GM23338 (cell line): Measurements from ENCODE around the gene CRAMP1. TPM values are rescaled to one million over a fixed set of nuclear protein-coding genes. Genes with fewer than 3 reads are reported as not detected.

Experiments
- ATAC-seq: fragments of 200-7000 bp; cut with Tn5 transposase; 3 replicates; pipeline ENCODE4 v1.9.1; 2020
- DNase-seq: peaks from one replicate; pipeline ENCODE4 v3.0.0-alpha.2; 2015; ENCODE audit warnings: low spot score
- H2AFZ ChIP-seq: fragments of 200-600 bp; sonication (generic); 2 replicates; pipeline ENCODE4 v1.8.0; 2016; ENCODE audit warnings: antibody characterized with exemption, mild to moderate bottlenecking, moderate library complexity
- H3F3A ChIP-seq: fragments of 200-600 bp; sonication (generic); replicated peaks from 2 replicates; pipeline ENCODE4 v1.8.0; 2017; ENCODE audit warnings: antibody characterized with exemption, mixed run types, low read depth
- H3K27ac ChIP-seq: fragments of 200-600 bp; sonication (generic); 2 replicates; pipeline ENCODE4 v1.6.1; 2016; ENCODE audit warnings: low read depth
- H3K27me3 ChIP-seq: fragments of 200-600 bp; sonication (generic); 2 replicates; pipeline ENCODE4 v1.8.0; 2016; ENCODE audit warnings: mild to moderate bottlenecking, mixed run types, moderate library complexity; ENCODE audit not compliant: insufficient read depth
- H3K36me3 ChIP-seq: fragments of 200-600 bp; sonication (generic); 2 replicates; pipeline ENCODE4 v1.8.0; 2016; ENCODE audit warnings: mild to moderate bottlenecking; ENCODE audit not compliant: insufficient read depth
- H3K4me1 ChIP-seq: fragments of 200-600 bp; sonication (generic); 2 replicates; pipeline ENCODE4 v1.8.0; 2016; ENCODE audit warnings: mild to moderate bottlenecking, moderate library complexity; ENCODE audit not compliant: insufficient read depth
- H3K4me2 ChIP-seq: fragments of 200-600 bp; sonication (generic); 2 replicates; pipeline ENCODE4 v1.7.1; 2017; ENCODE audit warnings: mixed run types
- H3K4me3 ChIP-seq: fragments of 200-600 bp; sonication (generic); 2 replicates; pipeline ENCODE4 v1.6.1; 2016; ENCODE audit warnings: mixed run types
- H3K79me2 ChIP-seq: fragments of 200-600 bp; sonication (generic); replicated peaks from 2 replicates; pipeline ENCODE4 v1.8.0; 2017; ENCODE audit warnings: mild to moderate bottlenecking; ENCODE audit not compliant: insufficient read depth
- H3K9me2 ChIP-seq: fragments of 200-600 bp; sonication (generic); 2 replicates; pipeline ENCODE4 v1.8.0; 2017; ENCODE audit not compliant: insufficient read depth
- H4K20me1 ChIP-seq: fragments of 200-600 bp; sonication (generic); replicated peaks from 2 replicates; pipeline ENCODE4 v1.8.0; 2017; ENCODE audit warnings: mild to moderate bottlenecking; ENCODE audit not compliant: insufficient read depth
- H3K27ac Mint-ChIP-seq: 2 replicates; pipeline ENCODE4 v1.8.0; 2020; ENCODE audit warnings: inconsistent platforms, mild to moderate bottlenecking, moderate library complexity, mixed read lengths
- H3K27me3 Mint-ChIP-seq: 3 replicates; pipeline ENCODE4 v1.8.0; 2022; ENCODE audit warnings: low read depth, mild to moderate bottlenecking, moderate library complexity, mixed read lengths, inconsistent platforms; ENCODE audit not compliant: insufficient read depth, poor library complexity
- H3K36me3 Mint-ChIP-seq: 3 replicates; pipeline ENCODE4 v1.8.0; 2021; ENCODE audit warnings: low read depth, mild to moderate bottlenecking, inconsistent platforms, moderate library complexity, mixed read lengths
- H3K4me1 Mint-ChIP-seq: 3 replicates; pipeline ENCODE4 v1.8.0; 2020; ENCODE audit warnings: mild to moderate bottlenecking, inconsistent platforms, mixed read lengths
- H3K4me3 Mint-ChIP-seq: 3 replicates; pipeline ENCODE4 v1.8.0; 2021; ENCODE audit warnings: moderate library complexity, mild to moderate bottlenecking, inconsistent platforms, mixed read lengths
- H3K9me3 Mint-ChIP-seq: 3 replicates; pipeline ENCODE4 v1.8.0; 2020; ENCODE audit warnings: moderate library complexity, mild to moderate bottlenecking, inconsistent platforms, mixed read lengths
- CREB1 ChIP-seq: fragments of 250-450 bp; sonication (Bioruptor Pico); IDR thresholded peaks from 2 replicates; pipeline ENCODE4 v1.5.0; 2020; ENCODE audit warnings: low read depth, mild to moderate bottlenecking, moderate library complexity
- EZH2 ChIP-seq: fragments of 200-600 bp; sonication (generic); IDR thresholded peaks from one replicate; pipeline ENCODE4 v1.8.0; 2017; ENCODE audit warnings: antibody characterized with exemption, mild to moderate bottlenecking, low read depth; ENCODE audit not compliant: unreplicated experiment
- JUNB ChIP-seq: IDR thresholded peaks from one replicate; pipeline ENCODE4 v1.6.1; 2016; ENCODE audit warnings: antibody characterized with exemption; ENCODE audit not compliant: unreplicated experiment
- NANOG ChIP-seq: IDR thresholded peaks from 2 replicates; pipeline ENCODE4 v1.6.1; 2016; ENCODE audit warnings: antibody characterized with exemption, borderline replicate concordance
- POLR2AphosphoS5 ChIP-seq: IDR thresholded peaks from 2 replicates; pipeline ENCODE4 v1.6.1; 2016; ENCODE audit warnings: antibody characterized with exemption, low read depth
- STAT1 ChIP-seq: IDR thresholded peaks from one replicate; pipeline ENCODE4 v1.6.1; 2016; ENCODE audit warnings: antibody characterized with exemption; ENCODE audit not compliant: unreplicated experiment
- ZNF331 ChIP-seq: fragments of 250-450 bp; sonication (Bioruptor Pico); IDR thresholded peaks from 2 replicates; pipeline ENCODE4 v1.5.0; 2020; ENCODE audit warnings: low read depth, mild to moderate bottlenecking, moderate library complexity
- polyA plus RNA-seq: library from polyadenylated mRNA; unstranded; fragments of >200 nt; fragmentation: Nextera tagmentation; extraction: Ambion mirVana; gene quantifications from 2 replicates; pipeline ENCODE4 v1.2.1, GENCODE V29; 2016
- total RNA-seq: library from RNA; depleted of rRNA; stranded (reverse); fragments of >200 nt; shearing (Covaris generic); gene quantifications from 2 replicates; pipeline ENCODE4 v1.2.3, GENCODE V29; 2014
- TF ChIP-seq, protein P1 (sequence below): fragments of 250-450 bp; sonication (Bioruptor Pico); IDR thresholded peaks from 2 replicates; pipeline ENCODE4 v1.5.0; 2020; ENCODE audit warnings: mild to moderate bottlenecking, moderate library complexity
- TF ChIP-seq, protein P2 (sequence below): IDR thresholded peaks from one replicate; pipeline ENCODE4 v1.6.1; 2018; ENCODE audit warnings: antibody characterized with exemption; ENCODE audit not compliant: unreplicated experiment
- TF ChIP-seq, protein P3 (sequence below): IDR thresholded peaks from 2 replicates; pipeline ENCODE4 v1.6.1; 2016; ENCODE audit warnings: antibody characterized with exemption
- TF ChIP-seq, protein P4 (sequence below), 2 experiments: fragments of 200-600 bp in 1 of 2; sonication (generic) in 1 of 2; conservative IDR thresholded peaks; 2 replicates each; pipeline versions ENCODE4 v1.5.1 to v1.6.1; 2016 to 2017; ENCODE audit warnings: antibody characterized with exemption in 2 of 2, low read depth in 2 of 2, mild to moderate bottlenecking in 2 of 2, moderate library complexity in 1 of 2

CRAMP1 gene
- total and polyA plus RNA-seq, 2 experiments from 2014 or later = 3.4 to 16.7 TPM

DNA sequence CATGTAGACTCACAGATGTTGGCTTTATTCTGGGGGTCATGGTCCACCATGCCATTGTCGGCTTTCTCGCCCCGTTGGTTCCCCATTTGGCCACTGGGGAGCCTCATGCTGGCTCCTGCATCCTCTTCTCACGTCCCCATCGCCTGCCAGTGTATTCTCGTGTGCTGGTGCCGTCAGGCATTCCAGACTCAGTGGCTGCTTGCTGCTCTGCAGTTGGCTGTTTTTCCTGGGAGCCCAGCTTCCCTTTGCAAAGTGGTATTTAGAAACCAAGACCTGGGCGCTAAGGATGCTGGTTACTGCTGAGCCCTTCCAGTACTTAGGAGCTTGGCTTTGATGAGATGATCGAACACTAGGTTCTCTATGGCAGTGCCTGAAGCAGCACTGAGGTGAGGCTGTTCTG, 19.1 kb downstream of the CRAMP1 start (continued):
- TF ChIP-seq, protein P1, sequence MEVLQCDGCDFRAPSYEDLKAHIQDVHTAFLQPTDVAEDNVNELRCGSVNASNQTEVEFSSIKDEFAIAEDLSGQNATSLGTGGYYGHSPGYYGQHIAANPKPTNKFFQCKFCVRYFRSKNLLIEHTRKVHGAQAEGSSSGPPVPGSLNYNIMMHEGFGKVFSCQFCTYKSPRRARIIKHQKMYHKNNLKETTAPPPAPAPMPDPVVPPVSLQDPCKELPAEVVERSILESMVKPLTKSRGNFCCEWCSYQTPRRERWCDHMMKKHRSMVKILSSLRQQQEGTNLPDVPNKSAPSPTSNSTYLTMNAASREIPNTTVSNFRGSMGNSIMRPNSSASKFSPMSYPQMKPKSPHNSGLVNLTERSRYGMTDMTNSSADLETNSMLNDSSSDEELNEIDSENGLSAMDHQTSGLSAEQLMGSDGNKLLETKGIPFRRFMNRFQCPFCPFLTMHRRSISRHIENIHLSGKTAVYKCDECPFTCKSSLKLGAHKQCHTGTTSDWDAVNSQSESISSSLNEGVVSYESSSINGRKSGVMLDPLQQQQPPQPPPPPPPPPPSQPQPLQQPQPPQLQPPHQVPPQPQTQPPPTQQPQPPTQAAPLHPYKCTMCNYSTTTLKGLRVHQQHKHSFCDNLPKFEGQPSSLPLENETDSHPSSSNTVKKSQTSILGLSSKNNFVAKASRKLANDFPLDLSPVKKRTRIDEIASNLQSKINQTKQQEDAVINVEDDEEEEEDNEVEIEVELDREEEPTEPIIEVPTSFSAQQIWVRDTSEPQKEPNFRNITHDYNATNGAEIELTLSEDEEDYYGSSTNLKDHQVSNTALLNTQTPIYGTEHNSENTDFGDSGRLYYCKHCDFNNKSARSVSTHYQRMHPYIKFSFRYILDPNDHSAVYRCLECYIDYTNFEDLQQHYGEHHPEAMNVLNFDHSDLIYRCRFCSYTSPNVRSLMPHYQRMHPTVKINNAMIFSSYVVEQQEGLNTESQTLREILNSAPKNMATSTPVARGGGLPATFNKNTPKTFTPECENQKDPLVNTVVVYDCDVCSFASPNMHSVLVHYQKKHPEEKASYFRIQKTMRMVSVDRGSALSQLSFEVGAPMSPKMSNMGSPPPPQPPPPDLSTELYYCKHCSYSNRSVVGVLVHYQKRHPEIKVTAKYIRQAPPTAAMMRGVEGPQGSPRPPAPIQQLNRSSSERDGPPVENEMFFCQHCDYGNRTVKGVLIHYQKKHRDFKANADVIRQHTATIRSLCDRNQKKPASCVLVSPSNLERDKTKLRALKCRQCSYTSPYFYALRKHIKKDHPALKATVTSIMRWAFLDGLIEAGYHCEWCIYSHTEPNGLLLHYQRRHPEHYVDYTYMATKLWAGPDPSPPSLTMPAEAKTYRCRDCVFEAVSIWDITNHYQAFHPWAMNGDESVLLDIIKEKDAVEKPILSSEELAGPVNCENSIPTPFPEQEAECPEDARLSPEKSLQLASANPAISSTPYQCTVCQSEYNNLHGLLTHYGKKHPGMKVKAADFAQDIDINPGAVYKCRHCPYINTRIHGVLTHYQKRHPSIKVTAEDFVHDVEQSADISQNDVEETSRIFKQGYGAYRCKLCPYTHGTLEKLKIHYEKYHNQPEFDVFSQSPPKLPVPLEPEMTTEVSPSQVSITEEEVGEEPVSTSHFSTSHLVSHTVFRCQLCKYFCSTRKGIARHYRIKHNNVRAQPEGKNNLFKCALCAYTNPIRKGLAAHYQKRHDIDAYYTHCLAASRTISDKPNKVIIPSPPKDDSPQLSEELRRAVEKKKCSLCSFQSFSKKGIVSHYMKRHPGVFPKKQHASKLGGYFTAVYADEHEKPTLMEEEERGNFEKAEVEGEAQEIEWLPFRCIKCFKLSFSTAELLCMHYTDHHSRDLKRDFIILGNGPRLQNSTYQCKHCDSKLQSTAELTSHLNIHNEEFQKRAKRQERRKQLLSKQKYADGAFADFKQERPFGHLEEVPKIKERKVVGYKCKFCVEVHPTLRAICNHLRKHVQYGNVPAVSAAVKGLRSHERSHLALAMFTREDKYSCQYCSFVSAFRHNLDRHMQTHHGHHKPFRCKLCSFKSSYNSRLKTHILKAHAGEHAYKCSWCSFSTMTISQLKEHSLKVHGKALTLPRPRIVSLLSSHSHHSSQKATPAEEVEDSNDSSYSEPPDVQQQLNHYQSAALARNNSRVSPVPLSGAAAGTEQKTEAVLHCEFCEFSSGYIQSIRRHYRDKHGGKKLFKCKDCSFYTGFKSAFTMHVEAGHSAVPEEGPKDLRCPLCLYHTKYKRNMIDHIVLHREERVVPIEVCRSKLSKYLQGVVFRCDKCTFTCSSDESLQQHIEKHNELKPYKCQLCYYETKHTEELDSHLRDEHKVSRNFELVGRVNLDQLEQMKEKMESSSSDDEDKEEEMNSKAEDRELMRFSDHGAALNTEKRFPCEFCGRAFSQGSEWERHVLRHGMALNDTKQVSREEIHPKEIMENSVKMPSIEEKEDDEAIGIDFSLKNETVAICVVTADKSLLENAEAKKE (CRISPR knock-in tag) = no peak

DNA sequence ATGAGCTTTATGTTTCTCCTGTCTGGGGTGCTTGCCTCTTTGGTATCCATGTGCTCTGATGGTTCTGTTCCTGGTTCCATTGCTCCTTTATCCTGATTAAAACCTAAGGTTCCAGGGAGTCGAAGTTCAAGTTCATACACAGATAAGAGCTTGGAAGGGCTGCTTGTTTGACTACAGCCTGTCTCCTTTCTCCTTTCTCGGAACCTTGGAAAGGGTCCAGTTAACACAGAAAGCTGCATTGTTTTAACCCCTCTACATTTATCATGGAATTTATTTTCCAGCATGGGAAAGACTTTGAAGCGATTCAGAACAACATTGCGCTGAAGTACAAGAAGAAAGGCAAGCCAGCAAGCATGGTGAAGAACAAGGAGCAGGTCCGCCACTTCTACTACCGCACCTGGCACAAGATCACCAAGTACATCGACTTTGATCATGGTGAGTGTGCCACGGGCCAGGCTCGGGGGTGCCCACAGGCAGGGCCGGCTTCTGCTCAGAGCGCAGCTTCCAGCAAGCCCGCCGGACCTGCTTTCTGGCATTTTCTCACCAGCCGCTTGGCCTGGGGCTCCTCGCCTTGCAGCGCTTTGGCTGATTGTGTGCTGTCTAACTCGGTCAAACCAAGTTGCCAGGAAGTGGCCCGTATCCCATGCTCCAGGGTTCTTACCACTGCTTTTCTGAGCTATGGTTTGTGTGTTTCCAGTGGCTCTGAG, 19.9 kb downstream of the CRAMP1 start:
- Histone ChIP-seq H3K27me3 (no peaks in the 10 kb centered on the region), H3K79me2 (peaks cover 71% of the 10 kb centered on the region), H4K20me1 (peaks cover 41% of the 10 kb centered on the region), H3K4me1 (no peaks in the 10 kb centered on the region), H3F3A (no peaks in the 10 kb centered on the region), H2AFZ (no peak overlapping the region), H3K4me2 (no peak overlapping the region), H3K4me3 (no peak overlapping the region), H3K36me3 (no peaks in the 10 kb centered on the region), H3K9me2 (no peaks in the 10 kb centered on the region), H3K27ac (no peak overlapping the region)
- H3K27ac Mint-ChIP-seq = no peak overlapping the region
- H3K9me3 Mint-ChIP-seq = no peaks in the 10 kb centered on the region; the same call in 2 of the 3 replicates
- H3K27me3 Mint-ChIP-seq = no peaks in the 10 kb centered on the region
- H3K4me3 Mint-ChIP-seq = no peak overlapping the region
- H3K4me1 Mint-ChIP-seq = no peaks in the 10 kb centered on the region
- H3K36me3 Mint-ChIP-seq = peaks cover 42% of the 10 kb centered on the region
- ATAC-seq = no peak
- DNase-seq = no peak
- TF ChIP-seq, protein P2, sequence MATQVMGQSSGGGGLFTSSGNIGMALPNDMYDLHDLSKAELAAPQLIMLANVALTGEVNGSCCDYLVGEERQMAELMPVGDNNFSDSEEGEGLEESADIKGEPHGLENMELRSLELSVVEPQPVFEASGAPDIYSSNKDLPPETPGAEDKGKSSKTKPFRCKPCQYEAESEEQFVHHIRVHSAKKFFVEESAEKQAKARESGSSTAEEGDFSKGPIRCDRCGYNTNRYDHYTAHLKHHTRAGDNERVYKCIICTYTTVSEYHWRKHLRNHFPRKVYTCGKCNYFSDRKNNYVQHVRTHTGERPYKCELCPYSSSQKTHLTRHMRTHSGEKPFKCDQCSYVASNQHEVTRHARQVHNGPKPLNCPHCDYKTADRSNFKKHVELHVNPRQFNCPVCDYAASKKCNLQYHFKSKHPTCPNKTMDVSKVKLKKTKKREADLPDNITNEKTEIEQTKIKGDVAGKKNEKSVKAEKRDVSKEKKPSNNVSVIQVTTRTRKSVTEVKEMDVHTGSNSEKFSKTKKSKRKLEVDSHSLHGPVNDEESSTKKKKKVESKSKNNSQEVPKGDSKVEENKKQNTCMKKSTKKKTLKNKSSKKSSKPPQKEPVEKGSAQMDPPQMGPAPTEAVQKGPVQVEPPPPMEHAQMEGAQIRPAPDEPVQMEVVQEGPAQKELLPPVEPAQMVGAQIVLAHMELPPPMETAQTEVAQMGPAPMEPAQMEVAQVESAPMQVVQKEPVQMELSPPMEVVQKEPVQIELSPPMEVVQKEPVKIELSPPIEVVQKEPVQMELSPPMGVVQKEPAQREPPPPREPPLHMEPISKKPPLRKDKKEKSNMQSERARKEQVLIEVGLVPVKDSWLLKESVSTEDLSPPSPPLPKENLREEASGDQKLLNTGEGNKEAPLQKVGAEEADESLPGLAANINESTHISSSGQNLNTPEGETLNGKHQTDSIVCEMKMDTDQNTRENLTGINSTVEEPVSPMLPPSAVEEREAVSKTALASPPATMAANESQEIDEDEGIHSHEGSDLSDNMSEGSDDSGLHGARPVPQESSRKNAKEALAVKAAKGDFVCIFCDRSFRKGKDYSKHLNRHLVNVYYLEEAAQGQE = no peak
- no peak for TF ChIP-seq JUNB
- TF ChIP-seq, protein P3, sequence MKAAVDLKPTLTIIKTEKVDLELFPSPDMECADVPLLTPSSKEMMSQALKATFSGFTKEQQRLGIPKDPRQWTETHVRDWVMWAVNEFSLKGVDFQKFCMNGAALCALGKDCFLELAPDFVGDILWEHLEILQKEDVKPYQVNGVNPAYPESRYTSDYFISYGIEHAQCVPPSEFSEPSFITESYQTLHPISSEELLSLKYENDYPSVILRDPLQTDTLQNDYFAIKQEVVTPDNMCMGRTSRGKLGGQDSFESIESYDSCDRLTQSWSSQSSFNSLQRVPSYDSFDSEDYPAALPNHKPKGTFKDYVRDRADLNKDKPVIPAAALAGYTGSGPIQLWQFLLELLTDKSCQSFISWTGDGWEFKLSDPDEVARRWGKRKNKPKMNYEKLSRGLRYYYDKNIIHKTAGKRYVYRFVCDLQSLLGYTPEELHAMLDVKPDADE = no peak
- TF ChIP-seq, protein P4, sequence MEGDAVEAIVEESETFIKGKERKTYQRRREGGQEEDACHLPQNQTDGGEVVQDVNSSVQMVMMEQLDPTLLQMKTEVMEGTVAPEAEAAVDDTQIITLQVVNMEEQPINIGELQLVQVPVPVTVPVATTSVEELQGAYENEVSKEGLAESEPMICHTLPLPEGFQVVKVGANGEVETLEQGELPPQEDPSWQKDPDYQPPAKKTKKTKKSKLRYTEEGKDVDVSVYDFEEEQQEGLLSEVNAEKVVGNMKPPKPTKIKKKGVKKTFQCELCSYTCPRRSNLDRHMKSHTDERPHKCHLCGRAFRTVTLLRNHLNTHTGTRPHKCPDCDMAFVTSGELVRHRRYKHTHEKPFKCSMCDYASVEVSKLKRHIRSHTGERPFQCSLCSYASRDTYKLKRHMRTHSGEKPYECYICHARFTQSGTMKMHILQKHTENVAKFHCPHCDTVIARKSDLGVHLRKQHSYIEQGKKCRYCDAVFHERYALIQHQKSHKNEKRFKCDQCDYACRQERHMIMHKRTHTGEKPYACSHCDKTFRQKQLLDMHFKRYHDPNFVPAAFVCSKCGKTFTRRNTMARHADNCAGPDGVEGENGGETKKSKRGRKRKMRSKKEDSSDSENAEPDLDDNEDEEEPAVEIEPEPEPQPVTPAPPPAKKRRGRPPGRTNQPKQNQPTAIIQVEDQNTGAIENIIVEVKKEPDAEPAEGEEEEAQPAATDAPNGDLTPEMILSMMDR (conservative IDR thresholded peaks at IDR 0.05; ENCODE audit: low read depth in 2 of 2) = no peak
- no peak for TF ChIP-seq ZNF331 (CRISPR knock-in tag)
- no peak for TF ChIP-seq STAT1
- TF ChIP-seq NANOG = no peak
- no peak for TF ChIP-seq POLR2AphosphoS5
- TF ChIP-seq CREB1 (CRISPR knock-in tag) = no peak
- TF ChIP-seq EZH2 = no peak
